ENCODE results near the gene NOP16.

Gene NOP16

GRCh38 chr5:176427971-176428370, 39.6 kb upstream of the NOP16 start:
- TF ChIP-seq CREB1 (IDR thresholded peaks at IDR 0.05; ENCODE audit: low read depth) (no peak), RAD21 (IDR thresholded peaks at IDR 0.05; ENCODE audit: low read depth) (no peak), ZBTB7A (IDR thresholded peaks at IDR 0.05; ENCODE audit: low read depth) (no peak), NFIC (IDR thresholded peaks at IDR 0.05) (no peak), TCF12 (IDR thresholded peaks at IDR 0.05; ENCODE audit: low read depth) (no peak), EGR1 (IDR thresholded peaks at IDR 0.05) (no peak), EP300 (IDR thresholded peaks at IDR 0.05; ENCODE audit: borderline replicate concordance) (no peak), TEAD4 (IDR thresholded peaks at IDR 0.05) (no peak)
- TF ChIP-seq, protein P1, sequence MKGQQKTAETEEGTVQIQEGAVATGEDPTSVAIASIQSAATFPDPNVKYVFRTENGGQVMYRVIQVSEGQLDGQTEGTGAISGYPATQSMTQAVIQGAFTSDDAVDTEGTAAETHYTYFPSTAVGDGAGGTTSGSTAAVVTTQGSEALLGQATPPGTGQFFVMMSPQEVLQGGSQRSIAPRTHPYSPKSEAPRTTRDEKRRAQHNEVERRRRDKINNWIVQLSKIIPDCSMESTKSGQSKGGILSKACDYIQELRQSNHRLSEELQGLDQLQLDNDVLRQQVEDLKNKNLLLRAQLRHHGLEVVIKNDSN (IDR thresholded peaks at IDR 0.05), result no peak

GRCh38 chr5:176426876-176427275, 38.5 kb upstream of the NOP16 start:
- TF ChIP-seq, protein P2, sequence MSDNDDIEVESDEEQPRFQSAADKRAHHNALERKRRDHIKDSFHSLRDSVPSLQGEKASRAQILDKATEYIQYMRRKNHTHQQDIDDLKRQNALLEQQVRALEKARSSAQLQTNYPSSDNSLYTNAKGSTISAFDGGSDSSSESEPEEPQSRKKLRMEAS (IDR thresholded peaks at IDR 0.05), result no peak

DNA sequence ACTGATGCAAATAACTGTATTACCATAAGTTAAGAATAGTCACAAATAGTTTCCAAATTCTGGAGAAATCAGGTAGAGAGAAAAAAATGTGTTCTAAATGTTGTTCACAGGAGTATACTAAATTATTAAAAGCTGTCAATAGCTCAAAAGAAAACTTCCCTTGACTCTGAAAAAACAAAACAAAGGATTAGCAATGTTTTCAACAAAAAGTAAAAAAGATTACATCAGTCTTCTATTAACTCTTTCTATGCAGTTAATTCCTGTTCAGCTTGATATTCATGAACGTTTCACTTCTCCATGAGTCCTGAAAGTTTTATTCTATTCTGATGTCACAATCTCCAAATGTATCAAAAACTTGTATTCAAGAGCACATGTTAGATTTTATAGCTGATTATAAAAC, 37.4 kb upstream of the NOP16 start:
- TF ChIP-seq TAF1 (IDR thresholded peaks at IDR 0.05; ENCODE audit: low read depth), result no peak
- TF ChIP-seq FOXM1 (IDR thresholded peaks at IDR 0.05; ENCODE audit: borderline replicate concordance, low read depth), result no peak
- TF ChIP-seq, protein P1 (IDR thresholded peaks at IDR 0.05), result no peak

GRCh38 chr5:176425138-176425537, 36.7 kb upstream of the NOP16 start:
- no peak for TF ChIP-seq YY1 (IDR thresholded peaks at IDR 0.05; ENCODE audit: low read depth)
- TF ChIP-seq, protein P1 (IDR thresholded peaks at IDR 0.05), result no peak
- TF ChIP-seq, protein P3, sequence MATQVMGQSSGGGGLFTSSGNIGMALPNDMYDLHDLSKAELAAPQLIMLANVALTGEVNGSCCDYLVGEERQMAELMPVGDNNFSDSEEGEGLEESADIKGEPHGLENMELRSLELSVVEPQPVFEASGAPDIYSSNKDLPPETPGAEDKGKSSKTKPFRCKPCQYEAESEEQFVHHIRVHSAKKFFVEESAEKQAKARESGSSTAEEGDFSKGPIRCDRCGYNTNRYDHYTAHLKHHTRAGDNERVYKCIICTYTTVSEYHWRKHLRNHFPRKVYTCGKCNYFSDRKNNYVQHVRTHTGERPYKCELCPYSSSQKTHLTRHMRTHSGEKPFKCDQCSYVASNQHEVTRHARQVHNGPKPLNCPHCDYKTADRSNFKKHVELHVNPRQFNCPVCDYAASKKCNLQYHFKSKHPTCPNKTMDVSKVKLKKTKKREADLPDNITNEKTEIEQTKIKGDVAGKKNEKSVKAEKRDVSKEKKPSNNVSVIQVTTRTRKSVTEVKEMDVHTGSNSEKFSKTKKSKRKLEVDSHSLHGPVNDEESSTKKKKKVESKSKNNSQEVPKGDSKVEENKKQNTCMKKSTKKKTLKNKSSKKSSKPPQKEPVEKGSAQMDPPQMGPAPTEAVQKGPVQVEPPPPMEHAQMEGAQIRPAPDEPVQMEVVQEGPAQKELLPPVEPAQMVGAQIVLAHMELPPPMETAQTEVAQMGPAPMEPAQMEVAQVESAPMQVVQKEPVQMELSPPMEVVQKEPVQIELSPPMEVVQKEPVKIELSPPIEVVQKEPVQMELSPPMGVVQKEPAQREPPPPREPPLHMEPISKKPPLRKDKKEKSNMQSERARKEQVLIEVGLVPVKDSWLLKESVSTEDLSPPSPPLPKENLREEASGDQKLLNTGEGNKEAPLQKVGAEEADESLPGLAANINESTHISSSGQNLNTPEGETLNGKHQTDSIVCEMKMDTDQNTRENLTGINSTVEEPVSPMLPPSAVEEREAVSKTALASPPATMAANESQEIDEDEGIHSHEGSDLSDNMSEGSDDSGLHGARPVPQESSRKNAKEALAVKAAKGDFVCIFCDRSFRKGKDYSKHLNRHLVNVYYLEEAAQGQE (IDR thresholded peaks at IDR 0.05; ENCODE audit: low read depth), result no peak
- TF ChIP-seq TEAD4 (IDR thresholded peaks at IDR 0.05), result no peak
- no peak for TF ChIP-seq FOXM1 (IDR thresholded peaks at IDR 0.05; ENCODE audit: borderline replicate concordance, low read depth)
- no peak for TF ChIP-seq EP300 (IDR thresholded peaks at IDR 0.05; ENCODE audit: borderline replicate concordance)
- TF ChIP-seq, protein P2 (IDR thresholded peaks at IDR 0.05), result no peak
- no peak for TF ChIP-seq TAF1 (IDR thresholded peaks at IDR 0.05; ENCODE audit: low read depth)
- TF ChIP-seq TCF12 (IDR thresholded peaks at IDR 0.05; ENCODE audit: low read depth), result no peak
- no peak for TF ChIP-seq EGR1 (IDR thresholded peaks at IDR 0.05)
- no peak for TF ChIP-seq ZBTB7A (IDR thresholded peaks at IDR 0.05; ENCODE audit: low read depth)
- no peak for TF ChIP-seq NFIC (IDR thresholded peaks at IDR 0.05)
- TF ChIP-seq CEBPB (IDR thresholded peaks at IDR 0.05), result no peak

DNA sequence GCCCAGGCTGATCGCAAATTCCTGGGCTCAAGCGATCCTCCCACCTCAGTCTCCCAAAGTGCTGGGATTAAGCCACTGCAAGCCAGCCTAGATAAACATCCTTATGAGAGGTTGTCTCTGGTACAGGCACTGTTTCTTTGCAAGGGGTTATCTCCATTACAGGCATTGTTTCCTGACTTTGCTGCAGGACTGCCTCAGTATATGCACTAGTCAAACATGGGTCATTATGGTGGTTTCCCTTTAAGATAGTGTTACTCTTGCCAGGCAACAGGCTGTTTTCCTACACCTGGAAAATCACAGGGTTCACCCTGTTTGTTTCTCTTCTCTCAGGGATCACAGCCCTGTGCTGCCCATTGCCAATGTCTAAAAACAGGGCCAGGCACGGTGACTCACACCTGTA, 35.8 kb upstream of the NOP16 start:
- TF ChIP-seq, protein P3 (IDR thresholded peaks at IDR 0.05; ENCODE audit: low read depth), result no peak
- no peak for TF ChIP-seq NFIC (IDR thresholded peaks at IDR 0.05)
- TF ChIP-seq CREB1 (IDR thresholded peaks at IDR 0.05; ENCODE audit: low read depth), result no peak
- TF ChIP-seq, protein P1 (IDR thresholded peaks at IDR 0.05), result no peak
- TF ChIP-seq FOXM1 (IDR thresholded peaks at IDR 0.05; ENCODE audit: borderline replicate concordance, low read depth), result no peak
- no peak for TF ChIP-seq TCF12 (IDR thresholded peaks at IDR 0.05; ENCODE audit: low read depth)
- TF ChIP-seq, protein P2 (IDR thresholded peaks at IDR 0.05), result no peak
- no peak for TF ChIP-seq ZBTB7A (IDR thresholded peaks at IDR 0.05; ENCODE audit: low read depth)
- no peak for TF ChIP-seq CEBPB (IDR thresholded peaks at IDR 0.05)
- TF ChIP-seq EGR1 (IDR thresholded peaks at IDR 0.05), result no peak
- TF ChIP-seq TEAD4 (IDR thresholded peaks at IDR 0.05), result no peak
- no peak for TF ChIP-seq YY1 (IDR thresholded peaks at IDR 0.05; ENCODE audit: low read depth)
- TF ChIP-seq EP300 (IDR thresholded peaks at IDR 0.05; ENCODE audit: borderline replicate concordance), result no peak
- no peak for TF ChIP-seq RAD21 (IDR thresholded peaks at IDR 0.05; ENCODE audit: low read depth)
- no peak for TF ChIP-seq TAF1 (IDR thresholded peaks at IDR 0.05; ENCODE audit: low read depth)
